K562 (cell line): ENCODE measurements around the gene ACRV1. TPM values are rescaled to one million over a fixed set of nuclear protein-coding genes. Genes with fewer than 3 reads are reported as not detected.

Experiments used
- CEBPG ChIP-seq, 3 experiments: fragments of 200-800 bp in 1 of 3; sonication (Bioruptor generic) in 1 of 3; sonication (generic) in 1 of 3; formaldehyde crosslinking in 1 of 3; IDR thresholded peaks in 2 of 3; conservative IDR thresholded peaks in 1 of 3; 2 replicates each; pipeline versions ENCODE4 v1.6.1 to v1.8.0; 2016 to 2022; ENCODE audit warnings: missing compliant biosample characterization in 2 of 3, missing genetic modification characterization in 2 of 3, mild to moderate bottlenecking in 1 of 3, missing genetic modification reagents in 1 of 3
- CREBBP ChIP-seq: IDR thresholded peaks from one replicate; pipeline ENCODE4 v1.6.1; 2012; ENCODE audit warnings: low read depth, mild to moderate bottlenecking, control low read depth, inconsistent platforms, low read length
- GTF2F1 ChIP-seq: IDR thresholded peaks from 2 replicates; pipeline ENCODE4 v1.6.1; 2011; ENCODE audit warnings: low read depth, low read length, improper control_type of control experiment
- MEIS2 ChIP-seq: fragments of 450-650 bp; IDR thresholded peaks from 2 replicates; pipeline ENCODE4 v1.6.1; 2014; ENCODE audit warnings: mild to moderate bottlenecking; ENCODE audit not compliant: partially characterized antibody
- NFIX ChIP-seq: fragments of 250-450 bp; sonication (Bioruptor Pico); IDR thresholded peaks from 2 replicates; pipeline ENCODE4 v1.4.0; 2020; ENCODE audit warnings: low read depth, mild to moderate bottlenecking, moderate library complexity
- ZNF766 ChIP-seq: fragments of 200-800 bp; sonication (Bioruptor generic); conservative IDR thresholded peaks from 2 replicates; pipeline ENCODE4 v1.6.1; 2016; ENCODE audit warnings: missing genetic modification characterization, missing compliant biosample characterization
- polyA plus RNA-seq, 8 experiments: library from polyadenylated mRNA; depleted of rRNA in 4 of 8; stranded (reverse) in 5 of 8; unstranded in 3 of 8; fragments of >200 nt; fragmentation: Nextera tagmentation in 2 of 8; fragmentation: Illumina TruSeq in 1 of 8; extraction: Ambion mirVana in 2 of 8; extraction: Trizol in 1 of 8; gene quantifications; 2 replicates each; pipeline versions ENCODE4 v1.2.1 to v1.2.3, GENCODE V29; 2011 to 2014; ENCODE audit warnings: inconsistent platforms in 1 of 8, missing spikeins in 1 of 8
- total RNA-seq, 7 experiments: library from RNA; depleted of rRNA in 6 of 7; stranded (reverse); fragments of >200 nt in 6 of 7; fragmentation: Illumina TruSeq in 2 of 7; extraction: Trizol in 2 of 7; gene quantifications; 2 replicates each; pipeline versions ENCODE4 v1.2.1 to v1.2.3, GENCODE V29; 2011 to 2021; ENCODE audit warnings: low replicate concordance in 1 of 7
- TF ChIP-seq, protein P1 (sequence below): fragments of 250-450 bp; sonication (Bioruptor Pico); IDR thresholded peaks from 2 replicates; pipeline ENCODE4 v1.5.0; 2022; ENCODE audit warnings: mild to moderate bottlenecking
- TF ChIP-seq, protein P2 (sequence below), 2 experiments: fragments of 250-450 bp in 1 of 2; fragments of 450-650 bp in 1 of 2; sonication (Bioruptor Pico) in 1 of 2; IDR thresholded peaks; 2 replicates each; pipeline versions ENCODE4 v1.6.1 to v1.8.0; 2016 to 2021; ENCODE audit warnings: mild to moderate bottlenecking in 2 of 2, moderate library complexity in 2 of 2, missing compliant biosample characterization in 1 of 2, missing genetic modification characterization in 1 of 2
- TF ChIP-seq, protein P3 (sequence below), 2 experiments: fragments of 450-650 bp in 1 of 2; sonication (generic) in 1 of 2; formaldehyde crosslinking in 1 of 2; IDR thresholded peaks in 1 of 2; conservative IDR thresholded peaks in 1 of 2; 2 replicates each; pipeline versions ENCODE4 v1.6.1 to v1.8.1; 2016 to 2023; ENCODE audit warnings: mild to moderate bottlenecking in 2 of 2, moderate library complexity in 2 of 2, inconsistent platforms in 1 of 2, missing genetic modification reagents in 1 of 2
- TF ChIP-seq, protein P4 (sequence below): fragments of 450-650 bp; IDR thresholded peaks from 2 replicates; pipeline ENCODE4 v1.6.1; 2016; ENCODE audit warnings: low read depth, mild to moderate bottlenecking, moderate library complexity

Gene ACRV1
- total and polyA plus RNA-seq, 9 of the 15 experiments (the other 6 are each of a cell fraction or from before 2014, with no cell fraction given), result 0.22 to 0.25 TPM; not detected in 7

DNA sequence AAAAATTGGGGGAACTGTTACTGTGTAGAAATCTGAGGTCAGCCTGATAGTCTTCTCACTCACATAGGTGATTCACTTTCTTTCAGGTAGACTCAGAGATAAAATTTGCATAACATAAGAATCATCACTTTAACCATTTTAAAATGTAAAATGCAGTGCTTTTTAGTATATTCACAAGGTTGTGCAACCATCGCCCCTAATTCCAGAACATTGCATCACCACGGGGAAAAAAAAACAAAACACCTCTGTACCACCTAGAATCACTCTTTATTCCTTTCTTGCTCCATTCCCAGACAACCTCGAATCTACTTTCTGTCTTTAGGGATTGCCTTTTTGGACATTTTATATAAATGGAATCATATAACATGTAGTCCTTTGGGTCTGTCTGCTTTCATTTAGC is 34.8 kb downstream of the ACRV1 start (continued):
- TF ChIP-seq, protein P1, sequence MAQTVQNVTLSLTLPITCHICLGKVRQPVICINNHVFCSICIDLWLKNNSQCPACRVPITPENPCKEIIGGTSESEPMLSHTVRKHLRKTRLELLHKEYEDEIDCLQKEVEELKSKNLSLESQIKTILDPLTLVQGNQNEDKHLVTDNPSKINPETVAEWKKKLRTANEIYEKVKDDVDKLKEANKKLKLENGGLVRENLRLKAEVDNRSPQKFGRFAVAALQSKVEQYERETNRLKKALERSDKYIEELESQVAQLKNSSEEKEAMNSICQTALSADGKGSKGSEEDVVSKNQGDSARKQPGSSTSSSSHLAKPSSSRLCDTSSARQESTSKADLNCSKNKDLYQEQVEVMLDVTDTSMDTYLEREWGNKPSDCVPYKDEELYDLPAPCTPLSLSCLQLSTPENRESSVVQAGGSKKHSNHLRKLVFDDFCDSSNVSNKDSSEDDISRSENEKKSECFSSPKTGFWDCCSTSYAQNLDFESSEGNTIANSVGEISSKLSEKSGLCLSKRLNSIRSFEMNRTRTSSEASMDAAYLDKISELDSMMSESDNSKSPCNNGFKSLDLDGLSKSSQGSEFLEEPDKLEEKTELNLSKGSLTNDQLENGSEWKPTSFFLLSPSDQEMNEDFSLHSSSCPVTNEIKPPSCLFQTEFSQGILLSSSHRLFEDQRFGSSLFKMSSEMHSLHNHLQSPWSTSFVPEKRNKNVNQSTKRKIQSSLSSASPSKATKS (CRISPR knock-in tag), result no peak
- TF ChIP-seq CREBBP, result no peak
- TF ChIP-seq, protein P2, sequence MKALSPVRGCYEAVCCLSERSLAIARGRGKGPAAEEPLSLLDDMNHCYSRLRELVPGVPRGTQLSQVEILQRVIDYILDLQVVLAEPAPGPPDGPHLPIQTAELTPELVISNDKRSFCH (CRISPR knock-in tag; IDR thresholded peaks at IDR 0.05), result no peak
- TF ChIP-seq, protein P2 (tag; IDR thresholded peaks at IDR 0.05), result no peak
- TF ChIP-seq ZNF766 (CRISPR knock-in tag), result no peak
- TF ChIP-seq CEBPG (CRISPR knock-in tag; IDR thresholded peaks at IDR 0.05), result no peak
- TF ChIP-seq CEBPG (tag; conservative IDR thresholded peaks at IDR 0.05 in 1 of 2, IDR thresholded peaks at IDR 0.05 in 1 of 2), result peak; percentile 60 to 61; a peak in 3 of 4 replicates
- TF ChIP-seq GTF2F1, result no peak
- no peak for TF ChIP-seq NFIX (CRISPR knock-in tag)
- TF ChIP-seq, protein P3, sequence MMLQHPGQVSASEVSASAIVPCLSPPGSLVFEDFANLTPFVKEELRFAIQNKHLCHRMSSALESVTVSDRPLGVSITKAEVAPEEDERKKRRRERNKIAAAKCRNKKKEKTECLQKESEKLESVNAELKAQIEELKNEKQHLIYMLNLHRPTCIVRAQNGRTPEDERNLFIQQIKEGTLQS (IDR thresholded peaks at IDR 0.05), result peak; percentile 33
- TF ChIP-seq, protein P3 (CRISPR knock-in tag; conservative IDR thresholded peaks at IDR 0.05), result no peak
- TF ChIP-seq MEIS2, result no peak
- TF ChIP-seq, protein P4, sequence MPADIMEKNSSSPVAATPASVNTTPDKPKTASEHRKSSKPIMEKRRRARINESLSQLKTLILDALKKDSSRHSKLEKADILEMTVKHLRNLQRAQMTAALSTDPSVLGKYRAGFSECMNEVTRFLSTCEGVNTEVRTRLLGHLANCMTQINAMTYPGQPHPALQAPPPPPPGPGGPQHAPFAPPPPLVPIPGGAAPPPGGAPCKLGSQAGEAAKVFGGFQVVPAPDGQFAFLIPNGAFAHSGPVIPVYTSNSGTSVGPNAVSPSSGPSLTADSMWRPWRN, result no peak
- TF ChIP-seq, all 486 proteins: peak for 3
